ENCODE data around the gene CLIP2. TPM values are rescaled to one million over a fixed set of nuclear protein-coding genes. Genes with fewer than 3 reads are reported as not detected.

The CLIP2 gene
- total RNA-seq, 1 donor from 2014 or later, result 7.4 TPM

DNA sequence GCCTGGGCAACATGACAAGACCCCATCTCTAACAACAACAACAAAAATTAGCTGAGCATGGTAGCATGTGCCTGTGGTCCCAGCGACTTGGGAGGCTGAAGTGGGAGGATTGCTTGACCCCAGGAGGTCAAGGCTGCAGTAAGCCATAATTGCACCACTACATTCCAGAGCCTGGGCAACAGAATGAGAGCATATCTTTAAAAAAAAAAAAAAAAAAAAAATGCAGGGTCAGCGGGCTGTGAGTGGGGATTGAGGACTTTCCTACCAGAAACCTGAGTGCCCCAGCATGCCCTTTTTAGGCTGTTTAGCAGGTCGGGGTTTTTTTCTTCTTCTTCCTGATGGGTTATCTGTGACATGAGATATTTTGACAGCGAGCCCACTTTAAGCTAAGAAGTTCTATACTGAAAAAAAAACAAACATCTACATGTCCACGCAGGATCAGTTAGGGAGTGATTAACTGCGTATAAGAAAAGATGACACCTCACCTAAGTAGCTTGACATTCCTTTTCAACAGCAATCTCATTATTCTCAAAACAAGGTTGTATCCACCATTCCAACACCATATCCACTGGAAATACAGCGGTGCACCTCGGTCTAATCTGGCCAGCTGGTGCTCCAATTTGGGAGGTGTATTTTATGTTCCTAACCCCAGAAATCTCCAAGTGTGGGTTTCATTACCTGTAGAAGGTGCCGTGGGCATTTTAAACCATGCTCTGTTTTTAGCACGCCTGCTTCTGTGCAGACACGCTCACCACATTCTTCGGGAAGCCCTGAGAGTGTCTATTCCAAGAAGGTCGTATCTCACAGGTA is 21.2 kb upstream of the CLIP2 start:
- Histone ChIP-seq H3K36me3 (no peaks in the 10 kb centered on the region), H3K9me3 (replicated peaks) (no peaks in the 10 kb centered on the region), H3K4me1 (peaks cover 22% of the 10 kb centered on the region), H3K4me3 (no peak overlapping the region), H3K27me3 (ENCODE audit: low read depth) (no peaks in the 10 kb centered on the region), H3K27ac (replicated peaks) (no peak overlapping the region)
- TF ChIP-seq, protein P1, sequence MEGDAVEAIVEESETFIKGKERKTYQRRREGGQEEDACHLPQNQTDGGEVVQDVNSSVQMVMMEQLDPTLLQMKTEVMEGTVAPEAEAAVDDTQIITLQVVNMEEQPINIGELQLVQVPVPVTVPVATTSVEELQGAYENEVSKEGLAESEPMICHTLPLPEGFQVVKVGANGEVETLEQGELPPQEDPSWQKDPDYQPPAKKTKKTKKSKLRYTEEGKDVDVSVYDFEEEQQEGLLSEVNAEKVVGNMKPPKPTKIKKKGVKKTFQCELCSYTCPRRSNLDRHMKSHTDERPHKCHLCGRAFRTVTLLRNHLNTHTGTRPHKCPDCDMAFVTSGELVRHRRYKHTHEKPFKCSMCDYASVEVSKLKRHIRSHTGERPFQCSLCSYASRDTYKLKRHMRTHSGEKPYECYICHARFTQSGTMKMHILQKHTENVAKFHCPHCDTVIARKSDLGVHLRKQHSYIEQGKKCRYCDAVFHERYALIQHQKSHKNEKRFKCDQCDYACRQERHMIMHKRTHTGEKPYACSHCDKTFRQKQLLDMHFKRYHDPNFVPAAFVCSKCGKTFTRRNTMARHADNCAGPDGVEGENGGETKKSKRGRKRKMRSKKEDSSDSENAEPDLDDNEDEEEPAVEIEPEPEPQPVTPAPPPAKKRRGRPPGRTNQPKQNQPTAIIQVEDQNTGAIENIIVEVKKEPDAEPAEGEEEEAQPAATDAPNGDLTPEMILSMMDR (IDR thresholded peaks at IDR 0.05; ENCODE audit: borderline replicate concordance), result no peak
- no peak for DNase-seq
- intact Hi-C loops (cut with micrococcal nuclease), result no loop called here

DNA sequence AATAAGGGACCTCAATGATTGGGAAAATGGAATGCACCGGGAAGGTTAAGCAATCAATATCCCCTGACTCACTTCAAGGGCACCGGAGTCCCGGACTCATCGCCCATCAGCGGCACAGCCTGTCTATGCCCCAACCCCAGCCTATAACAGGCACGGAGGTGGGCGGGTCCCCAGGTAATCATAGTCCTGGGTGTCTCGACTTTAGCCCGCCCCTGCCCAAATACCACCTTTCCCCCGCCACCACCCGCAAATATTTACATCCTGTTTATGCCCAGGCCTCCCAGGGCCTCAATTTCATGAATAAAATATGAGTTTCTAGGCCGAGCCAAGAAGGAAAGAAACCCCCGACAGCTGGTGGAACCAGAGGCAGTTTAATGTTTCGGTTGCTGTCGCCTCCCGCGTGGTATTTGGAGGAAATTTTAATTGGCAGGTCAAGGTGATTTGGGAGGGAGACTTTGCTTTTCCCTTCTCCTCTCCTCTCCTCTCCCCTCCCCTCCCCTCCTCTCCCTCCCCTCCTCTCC is 19.4 kb upstream of the CLIP2 start:
- Histone ChIP-seq H3K4me3 (peak overlapping the region; percentile 72), H3K36me3 (no peaks in the 10 kb centered on the region), H3K27me3 (ENCODE audit: low read depth) (no peaks in the 10 kb centered on the region), H3K27ac (replicated peaks) (peak overlapping the region; percentile 32), H3K9me3 (replicated peaks) (no peaks in the 10 kb centered on the region), H3K4me1 (peaks cover 26% of the 10 kb centered on the region)
- DNase-seq, result peak; percentile 46
- intact Hi-C loops (cut with micrococcal nuclease), result no loop called here
- TF ChIP-seq, protein P1 (IDR thresholded peaks at IDR 0.05; ENCODE audit: borderline replicate concordance), result no peak

DNA sequence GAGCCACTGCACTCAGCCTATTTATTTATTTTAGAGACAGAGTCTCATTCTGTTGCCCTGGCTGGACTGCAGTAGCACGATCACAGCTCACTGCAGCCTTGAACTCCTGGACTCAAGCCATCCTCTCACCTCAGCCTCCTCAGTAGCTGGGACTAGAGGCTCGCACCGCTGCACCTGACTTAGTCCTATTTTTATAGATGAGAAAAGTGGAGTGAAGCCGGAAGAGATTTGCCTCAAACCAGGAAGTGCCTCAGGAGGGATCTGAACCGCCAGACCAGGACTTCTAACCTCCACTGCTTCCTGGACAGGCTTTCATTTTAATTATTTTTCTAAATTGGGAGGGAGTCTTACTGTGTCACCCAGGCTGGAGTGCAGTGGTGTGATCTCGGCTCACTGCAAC is 17.5 kb upstream of the CLIP2 start:
- H3K4me1 ChIP-seq, result peaks cover 30% of the 10 kb centered on the region
- intact Hi-C loops (cut with micrococcal nuclease), result no loop called here
- no peaks in the 10 kb centered on the region for H3K36me3 ChIP-seq
- no peaks in the 10 kb centered on the region for H3K27me3 ChIP-seq (ENCODE audit: low read depth)
- DNase-seq, result no peak
- no peaks in the 10 kb centered on the region for H3K9me3 ChIP-seq (replicated peaks)
- H3K27ac ChIP-seq (replicated peaks), result peak overlapping the region; percentile 83
- H3K4me3 ChIP-seq, result peak overlapping the region; percentile 12
- TF ChIP-seq, protein P1 (IDR thresholded peaks at IDR 0.05; ENCODE audit: borderline replicate concordance), result no peak

- no peaks in the 10 kb centered on the region for H3K9me3 ChIP-seq (replicated peaks)
- peak; percentile 75 for DNase-seq
- peaks cover 30% of the 10 kb centered on the region for H3K4me1 ChIP-seq
- peak overlapping the region; percentile 12 for H3K4me3 ChIP-seq
- no peaks in the 10 kb centered on the region for H3K36me3 ChIP-seq
- TF ChIP-seq, protein P1 (IDR thresholded peaks at IDR 0.05; ENCODE audit: borderline replicate concordance), result no peak
- intact Hi-C loops (cut with micrococcal nuclease), result no loop called here
- peak overlapping the region; percentile 83 for H3K27ac ChIP-seq (replicated peaks)
- H3K27me3 ChIP-seq (ENCODE audit: low read depth), result no peaks in the 10 kb centered on the region
Measured at GRCh38 chr7:74272305-74273038, 16.7 kb upstream of the CLIP2 start.

- Histone ChIP-seq H3K27me3 (ENCODE audit: low read depth) (no peaks in the 10 kb centered on the region), H3K4me3 (no peak overlapping the region), H3K27ac (replicated peaks) (no peak overlapping the region), H3K36me3 (no peaks in the 10 kb centered on the region), H3K9me3 (replicated peaks) (no peaks in the 10 kb centered on the region), H3K4me1 (peaks cover 38% of the 10 kb centered on the region)
- intact Hi-C loops (cut with micrococcal nuclease), result no loop called here
- TF ChIP-seq, protein P1 (IDR thresholded peaks at IDR 0.05; ENCODE audit: borderline replicate concordance), result peak; percentile 58
- DNase-seq, result no peak
Measured at GRCh38 chr7:74275401-74275881, 13.8 kb upstream of the CLIP2 start.
